Right lobe of liver (tissue), 4 donors: ENCODE results near the gene CCDC190.
"Not testable (repeated sequence)": the region's sequence is repeated elsewhere in the genome, so short reads cannot be mapped to it uniquely, and the experiment has no call there.

Source experiments
- POLR2A ChIP-seq: fragments of 450-650 bp; IDR thresholded peaks from one replicate; pipeline ENCODE4 v1.6.1; 2017; ENCODE audit warnings: antibody characterized with exemption, mild to moderate bottlenecking
- TF ChIP-seq, protein P1 (sequence below), 4 donors: fragments of 200-600 bp in 3 of 4; fragments of 450-650 bp in 1 of 4; IDR thresholded peaks; one replicate each; pipeline versions ENCODE4 v1.5.1 to v1.8.0; 2016 to 2022; ENCODE audit warnings: antibody characterized with exemption in 4 of 4, mild to moderate bottlenecking in 2 of 4
- donor health status: DM: no; HTN: no; CAD: no.
- donor health status: DM: no; HTN: no; CAD: no.
- donor health status: DM: no; HTN: yes; CAD: no.

- TF ChIP-seq, protein P1, sequence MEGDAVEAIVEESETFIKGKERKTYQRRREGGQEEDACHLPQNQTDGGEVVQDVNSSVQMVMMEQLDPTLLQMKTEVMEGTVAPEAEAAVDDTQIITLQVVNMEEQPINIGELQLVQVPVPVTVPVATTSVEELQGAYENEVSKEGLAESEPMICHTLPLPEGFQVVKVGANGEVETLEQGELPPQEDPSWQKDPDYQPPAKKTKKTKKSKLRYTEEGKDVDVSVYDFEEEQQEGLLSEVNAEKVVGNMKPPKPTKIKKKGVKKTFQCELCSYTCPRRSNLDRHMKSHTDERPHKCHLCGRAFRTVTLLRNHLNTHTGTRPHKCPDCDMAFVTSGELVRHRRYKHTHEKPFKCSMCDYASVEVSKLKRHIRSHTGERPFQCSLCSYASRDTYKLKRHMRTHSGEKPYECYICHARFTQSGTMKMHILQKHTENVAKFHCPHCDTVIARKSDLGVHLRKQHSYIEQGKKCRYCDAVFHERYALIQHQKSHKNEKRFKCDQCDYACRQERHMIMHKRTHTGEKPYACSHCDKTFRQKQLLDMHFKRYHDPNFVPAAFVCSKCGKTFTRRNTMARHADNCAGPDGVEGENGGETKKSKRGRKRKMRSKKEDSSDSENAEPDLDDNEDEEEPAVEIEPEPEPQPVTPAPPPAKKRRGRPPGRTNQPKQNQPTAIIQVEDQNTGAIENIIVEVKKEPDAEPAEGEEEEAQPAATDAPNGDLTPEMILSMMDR (IDR thresholded peaks at IDR 0.05): not testable (repeated sequence)
- TF ChIP-seq POLR2A: not testable (repeated sequence)
These were observed 53.5 kb downstream of the CCDC190 start for GRCh38 chr1:162807503-162807902.
